Fibroblast of mammary gland (primary cell): ENCODE data around the gene MAMSTR.
"Not testable (repeated sequence)": the region's sequence is repeated elsewhere in the genome, so short reads cannot be mapped to it uniquely, and the experiment has no call there.

Experiments used
- DNase-seq: peaks from one replicate; pipeline ENCODE4 v3.0.0-alpha.2; 2010; ENCODE audit warnings: low read depth
- H3K4me3 ChIP-seq: 2 replicates; pipeline ENCODE4 v1.5.1; 2011; ENCODE audit warnings: low read depth, mild to moderate bottlenecking, low read length, moderate library complexity; ENCODE audit not compliant: control insufficient read depth
- CTCF ChIP-seq: conservative IDR thresholded peaks from 2 replicates; pipeline ENCODE4 v1.5.1; 2011; ENCODE audit warnings: low read depth, low read length, inconsistent platforms; ENCODE audit not compliant: control insufficient read depth, insufficient read depth

MAMSTR gene, protein sequence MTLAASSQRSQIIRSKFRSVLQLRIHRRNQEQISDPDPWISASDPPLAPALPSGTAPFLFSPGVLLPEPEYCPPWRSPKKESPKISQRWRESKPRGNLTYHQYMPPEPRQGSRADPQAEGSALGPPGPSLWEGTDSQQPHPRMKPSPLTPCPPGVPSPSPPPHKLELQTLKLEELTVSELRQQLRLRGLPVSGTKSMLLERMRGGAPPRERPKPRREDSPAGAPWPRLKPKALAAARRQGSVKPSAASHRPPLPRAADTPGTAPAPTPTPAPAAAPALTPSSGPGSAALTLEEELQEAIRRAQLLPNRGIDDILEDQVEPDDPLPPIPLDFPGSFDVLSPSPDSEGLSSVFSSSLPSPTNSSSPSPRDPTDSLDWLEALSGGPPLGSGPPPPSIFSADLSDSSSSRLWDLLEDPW

GRCh38 chr19:48719263-48720171, at the start of gene MAMSTR:
Gene MAMSTR, minus strand, starts transcription at chr19:48719725. Its CDS starts 694 bp downstream, at chr19:48719031.
- DNase-seq = no peak
- no peak for TF ChIP-seq CTCF
- H3K4me3 ChIP-seq = peak within 1 kb of the TSS; percentile 73

DNA sequence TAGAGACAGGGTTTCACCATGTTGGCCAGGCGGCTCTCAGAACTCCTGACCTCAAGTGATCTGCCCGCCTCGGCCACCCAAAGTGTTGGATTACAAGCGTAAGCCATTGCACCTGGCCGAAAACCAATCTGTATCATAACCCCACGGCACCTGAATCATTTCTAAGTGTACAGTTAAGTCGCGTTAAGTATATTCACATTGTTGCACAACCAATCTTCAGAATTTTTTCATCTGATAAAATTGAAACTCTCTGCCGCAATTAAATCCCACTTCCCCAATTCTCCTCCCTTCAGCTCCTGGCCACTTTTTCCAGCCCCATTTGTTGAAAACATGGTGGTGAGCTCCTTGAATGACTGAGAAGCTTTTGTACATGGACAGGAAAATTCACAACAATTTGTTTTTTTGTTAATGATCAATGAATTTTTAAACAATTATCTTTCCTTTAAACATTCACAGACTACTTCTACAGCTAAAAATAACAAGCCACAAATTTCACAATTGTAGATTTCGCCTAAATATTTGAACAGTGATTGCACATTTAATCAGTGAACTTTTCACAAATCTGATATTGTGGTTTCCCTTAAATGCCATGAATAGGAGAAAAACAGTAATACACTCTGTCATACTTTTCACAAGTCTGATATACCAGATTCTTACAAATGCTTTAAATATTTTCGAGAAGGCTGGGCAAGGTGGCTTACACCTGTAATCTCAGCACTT, 49.6 kb upstream of the MAMSTR start:
- no peak for TF ChIP-seq CTCF
- no peak for DNase-seq
- no peak overlapping the region for H3K4me3 ChIP-seq

- not testable (repeated sequence) for DNase-seq
Measured at GRCh38 chr19:48768171-48768753, 48.7 kb upstream of the MAMSTR start.

DNA sequence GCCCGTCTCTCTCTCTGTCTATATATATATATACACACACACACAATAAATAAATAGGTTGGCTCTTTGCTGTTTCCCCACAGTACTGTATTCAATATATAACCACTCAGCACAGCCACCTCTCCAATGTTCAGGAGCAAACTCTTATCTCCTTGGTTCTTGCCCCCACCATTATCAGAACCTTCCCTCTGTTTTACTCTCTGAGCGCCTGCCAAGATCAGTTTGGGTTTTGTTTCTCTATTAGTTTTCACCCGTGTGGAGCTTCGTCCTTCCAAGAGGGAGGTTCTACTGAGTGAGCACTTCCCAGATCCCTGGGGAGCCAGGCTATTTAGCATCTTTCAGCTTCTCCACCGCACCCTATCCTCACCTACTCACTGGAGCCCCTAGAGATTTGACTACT, 46.3 kb upstream of the MAMSTR start:
- DNase-seq, H3K4me3 ChIP-seq: not testable (repeated sequence)

More at GRCh38 chr19:48768171-48768753, 48.7 kb upstream of the MAMSTR start:
- not testable (repeated sequence) for H3K4me3 ChIP-seq

GRCh38 chr19:48760504-48761205, 41.1 kb upstream of the MAMSTR start:
- no peak for DNase-seq
- H3K4me3 ChIP-seq = no peak overlapping the region
- no peak for TF ChIP-seq CTCF

- DNase-seq = no peak
- no peak overlapping the region for H3K4me3 ChIP-seq
- TF ChIP-seq CTCF = no peak
Measured at GRCh38 chr19:48757741-48758144, 38.2 kb upstream of the MAMSTR start.
